Panc1 (cell line): ENCODE results near the gene CCNYL1. TPM values are rescaled to one million over a fixed set of nuclear protein-coding genes. Genes with fewer than 3 reads are reported as not detected.

ENCODE experiments used
- ATAC-seq: fragments of 200-7000 bp; cut with Tn5 transposase; 2 replicates; pipeline ENCODE4 v1.9.1; 2020; ENCODE audit warnings: mild to moderate bottlenecking, moderate library complexity
- BruUV-seq: library from RNA; stranded (reverse); fragments of 400-500 nt; replicated peaks from 2 replicates; lab custom pipeline; 2021; lab: Mats Ljungman, UMichigan
- CTCF ChIA-PET: fragments of 300-600 bp; sonication (Branson Sonifier 250); formaldehyde crosslinking; loops from one replicate; lab custom pipeline; 2022; ENCODE audit warnings: antibody characterized with exemption; lab: Charles Lee
- POLR2A ChIA-PET: fragments of 300-600 bp; sonication (Branson Sonifier 250); formaldehyde crosslinking; loops from one replicate; lab custom pipeline; 2022; ENCODE audit warnings: antibody characterized with exemption; lab: Charles Lee
- DNase-seq: peaks from one replicate; pipeline ENCODE4 v3.0.0-alpha.2; 2010; ENCODE audit warnings: low read depth, low spot score
- H3K27ac ChIP-seq: 2 replicates; pipeline ENCODE4 v1.5.1; 2011; ENCODE audit warnings: mild to moderate bottlenecking, low read length, inconsistent platforms
- H3K27me3 ChIP-seq: fragments of 200-500 bp; sonication (Bioruptor generic); 2 replicates; pipeline ENCODE4 v1.6.0; 2014; ENCODE audit warnings: low read length, inconsistent platforms; ENCODE audit not compliant: control insufficient read depth, insufficient read depth
- H3K36me3 ChIP-seq: fragments of 200-500 bp; sonication (Bioruptor generic); 2 replicates; pipeline ENCODE4 v1.5.1; 2014; ENCODE audit warnings: inconsistent platforms, mild to moderate bottlenecking, low read length, moderate library complexity; ENCODE audit not compliant: control insufficient read depth, insufficient read depth
- H3K4me1 ChIP-seq: 2 replicates; pipeline ENCODE4 v1.5.1; 2011; ENCODE audit warnings: inconsistent platforms, mild to moderate bottlenecking, low read length, moderate library complexity; ENCODE audit not compliant: control insufficient read depth, insufficient read depth
- H3K4me3 ChIP-seq, 2 experiments: 2 replicates each; pipeline ENCODE4 v1.5.1; 2011 to 2012; ENCODE audit warnings: low read depth in 2 of 2, low read length in 2 of 2, mild to moderate bottlenecking in 2 of 2, inconsistent platforms in 1 of 2, moderate library complexity in 1 of 2
- H3K9me3 ChIP-seq: fragments of 200-500 bp; sonication (Bioruptor generic); 2 replicates; pipeline ENCODE4 v1.5.1; 2014; ENCODE audit warnings: low read depth, mild to moderate bottlenecking, inconsistent platforms, low read length, moderate library complexity; ENCODE audit not compliant: control insufficient read depth, insufficient read depth
- POLR2AphosphoS5 ChIP-seq: IDR thresholded peaks from 2 replicates; pipeline ENCODE4 v1.6.1; 2012; ENCODE audit warnings: mild to moderate bottlenecking, low read depth, low read length, moderate library complexity
- SIN3A ChIP-seq: IDR thresholded peaks from 2 replicates; pipeline ENCODE4 v1.6.1; 2012; ENCODE audit warnings: low read depth, mild to moderate bottlenecking, low read length, moderate library complexity, borderline replicate concordance; ENCODE audit not compliant: insufficient read depth
- TCF7L2 ChIP-seq: IDR thresholded peaks from 2 replicates; pipeline ENCODE4 v1.6.1; 2011; ENCODE audit warnings: mild to moderate bottlenecking, low read depth, low read length, inconsistent platforms
- in situ Hi-C: cut with HindIII; loops from 2 replicates; pipeline ENCODE4 v1.10.0; 2016; ENCODE audit warnings: low sequenced_read_pairs, low pct_unique_long_range_greater_than_20kb
- intact Hi-C: fragments of 100-400 bp; cut with micrococcal nuclease; formaldehyde crosslinking; loops from one replicate; pipeline ENCODE4 v1.10.0; 2022; ENCODE audit not compliant: unreplicated experiment
- total RNA-seq: library from RNA; stranded (reverse); gene quantifications from one replicate; pipeline ENCODE4 v1.2.1, GENCODE V29; 2021; ENCODE audit not compliant: unreplicated experiment
- TF ChIP-seq, protein P1 (sequence below): fragments of 450-650 bp; IDR thresholded peaks from 2 replicates; pipeline ENCODE4 v1.5.1; 2017; ENCODE audit warnings: mild to moderate bottlenecking
- TF ChIP-seq, protein P2 (sequence below), 2 experiments: IDR thresholded peaks; 2 replicates each; pipeline ENCODE4 v1.6.1; 2011 to 2012; ENCODE audit warnings: low read depth in 2 of 2, control low read depth in 1 of 2, low read length in 1 of 2, mild to moderate bottlenecking in 1 of 2, moderate library complexity in 1 of 2; ENCODE audit not compliant: insufficient read depth in 1 of 2

Gene CCNYL1
- total RNA-seq, 1 experiment from 2014 or later, result 31.4 TPM

DNA sequence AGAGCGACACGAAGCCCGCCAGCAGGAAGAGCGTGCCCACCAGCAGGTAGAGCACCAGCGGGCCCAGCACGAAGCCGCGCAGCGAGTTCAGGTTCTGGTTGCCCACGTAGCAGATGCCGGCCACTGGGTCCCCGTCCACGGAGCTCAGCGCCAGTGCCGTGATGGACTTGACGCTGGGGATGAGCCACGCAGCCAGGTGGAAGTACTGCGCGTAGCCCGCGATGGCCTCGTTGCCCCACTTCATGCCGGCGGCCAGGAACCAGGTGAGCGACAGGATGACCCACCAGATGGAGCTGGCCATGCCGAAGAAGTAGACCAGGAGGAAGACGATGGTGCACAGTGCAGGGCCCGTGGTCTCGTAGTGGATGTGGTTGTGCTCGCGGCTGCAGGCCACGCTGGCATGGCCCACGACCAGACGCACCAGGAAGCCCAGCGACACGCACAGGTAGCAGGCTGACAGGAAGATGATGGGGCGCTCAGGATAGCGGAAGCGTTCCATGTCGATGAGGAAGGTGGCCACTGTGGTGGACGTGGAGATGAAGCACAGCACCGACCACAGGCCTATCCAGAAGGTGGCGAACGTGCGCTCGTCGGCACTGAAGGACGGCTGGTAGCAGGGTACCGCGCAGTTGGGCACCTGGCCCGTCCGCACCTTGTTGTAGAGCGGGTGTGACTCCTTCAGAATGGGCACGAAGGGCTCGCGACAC lies 56.2 kb downstream of the CCNYL1 start:
- ChIA-PET CTCF (no interaction called here), POLR2A (interaction anchor here (0.8 kb wide), 1 partner anchor 184 kb away, joined by 3 read pairs; no protein-coding TSS in a partner anchor)
- Histone ChIP-seq H3K36me3 (no peaks in the 10 kb centered on the region; the same call in 1 of the 2 replicates), H3K27me3 (no peaks in the 10 kb centered on the region), H3K4me1 (peaks cover 15% of the 10 kb centered on the region), H3K27ac (no peak overlapping the region; the same call in 1 of the 2 replicates), H3K9me3 (no peaks in the 10 kb centered on the region), H3K4me3 (peak overlapping the region; percentile 84)
- TF ChIP-seq, protein P1, sequence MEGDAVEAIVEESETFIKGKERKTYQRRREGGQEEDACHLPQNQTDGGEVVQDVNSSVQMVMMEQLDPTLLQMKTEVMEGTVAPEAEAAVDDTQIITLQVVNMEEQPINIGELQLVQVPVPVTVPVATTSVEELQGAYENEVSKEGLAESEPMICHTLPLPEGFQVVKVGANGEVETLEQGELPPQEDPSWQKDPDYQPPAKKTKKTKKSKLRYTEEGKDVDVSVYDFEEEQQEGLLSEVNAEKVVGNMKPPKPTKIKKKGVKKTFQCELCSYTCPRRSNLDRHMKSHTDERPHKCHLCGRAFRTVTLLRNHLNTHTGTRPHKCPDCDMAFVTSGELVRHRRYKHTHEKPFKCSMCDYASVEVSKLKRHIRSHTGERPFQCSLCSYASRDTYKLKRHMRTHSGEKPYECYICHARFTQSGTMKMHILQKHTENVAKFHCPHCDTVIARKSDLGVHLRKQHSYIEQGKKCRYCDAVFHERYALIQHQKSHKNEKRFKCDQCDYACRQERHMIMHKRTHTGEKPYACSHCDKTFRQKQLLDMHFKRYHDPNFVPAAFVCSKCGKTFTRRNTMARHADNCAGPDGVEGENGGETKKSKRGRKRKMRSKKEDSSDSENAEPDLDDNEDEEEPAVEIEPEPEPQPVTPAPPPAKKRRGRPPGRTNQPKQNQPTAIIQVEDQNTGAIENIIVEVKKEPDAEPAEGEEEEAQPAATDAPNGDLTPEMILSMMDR, result peak; percentile 83
- no peak for TF ChIP-seq TCF7L2
- no TSS peak for BruUV-seq
- in situ Hi-C loops, result no loop called here
- ATAC-seq, result peak; percentile 68
- intact Hi-C loops, result loop anchor here (2.0 to 5.0 kb wide), 3 partner anchors 205 to 305 kb away; no protein-coding TSS in a partner anchor
- no peak for DNase-seq

DNA sequence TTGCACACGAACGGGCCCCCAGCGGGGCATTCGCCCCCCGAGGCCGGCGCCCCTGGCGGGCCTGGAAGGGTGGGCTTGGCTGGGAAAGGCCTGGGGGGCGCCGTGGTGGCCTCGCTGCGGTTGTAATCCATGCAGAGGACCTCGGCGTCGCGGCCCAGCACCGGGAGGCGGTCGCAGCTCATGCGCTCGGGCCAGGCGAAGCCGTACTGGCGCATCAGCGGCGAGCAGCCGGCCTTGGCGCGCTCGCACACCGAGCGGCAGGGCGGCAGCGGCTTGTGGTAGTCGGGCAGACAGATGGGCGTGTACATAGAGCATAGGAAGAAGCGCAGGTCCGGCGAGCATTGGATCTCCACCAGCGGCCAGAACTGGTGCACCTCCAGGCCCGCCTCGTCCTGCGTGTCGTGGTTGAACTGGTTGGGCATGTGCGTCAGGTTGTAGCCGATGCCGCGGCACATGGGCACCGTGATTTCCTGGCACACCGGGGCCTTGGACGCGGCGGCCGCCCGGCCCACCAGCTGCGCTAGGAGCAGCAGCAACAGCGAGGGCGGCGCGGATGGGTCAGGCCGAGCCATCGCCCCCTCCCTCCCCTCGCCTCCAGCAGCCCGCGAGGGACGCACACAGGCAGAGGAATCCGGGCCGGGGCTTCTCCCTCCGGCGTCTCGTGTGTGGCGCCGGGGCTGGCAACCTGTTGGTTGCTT lies 56.9 kb downstream of the CCNYL1 start:
- H3K4me1 ChIP-seq, result peaks cover 15% of the 10 kb centered on the region
- intact Hi-C loops (loop anchor here (2.0 to 5.0 kb wide), 3 partner anchors 204 to 304 kb away; no protein-coding TSS in a partner anchor), in situ Hi-C loops (no loop called here)
- ChIA-PET POLR2A (no interaction called here), CTCF (no interaction called here)
- peak overlapping the region; percentile 79 for H3K27ac ChIP-seq
- no peak for TF ChIP-seq POLR2AphosphoS5
- TF ChIP-seq, protein P1, result peak; percentile 63
- H3K4me3 ChIP-seq, result peak overlapping the region; percentile 84
- DNase-seq (no peak), ATAC-seq (peak; percentile 55)
- BruUV-seq, result no TSS peak
- no peaks in the 10 kb centered on the region for H3K27me3 ChIP-seq
- no peaks in the 10 kb centered on the region; the same call in 1 of the 2 replicates for H3K36me3 ChIP-seq
- no peaks in the 10 kb centered on the region for H3K9me3 ChIP-seq

DNA sequence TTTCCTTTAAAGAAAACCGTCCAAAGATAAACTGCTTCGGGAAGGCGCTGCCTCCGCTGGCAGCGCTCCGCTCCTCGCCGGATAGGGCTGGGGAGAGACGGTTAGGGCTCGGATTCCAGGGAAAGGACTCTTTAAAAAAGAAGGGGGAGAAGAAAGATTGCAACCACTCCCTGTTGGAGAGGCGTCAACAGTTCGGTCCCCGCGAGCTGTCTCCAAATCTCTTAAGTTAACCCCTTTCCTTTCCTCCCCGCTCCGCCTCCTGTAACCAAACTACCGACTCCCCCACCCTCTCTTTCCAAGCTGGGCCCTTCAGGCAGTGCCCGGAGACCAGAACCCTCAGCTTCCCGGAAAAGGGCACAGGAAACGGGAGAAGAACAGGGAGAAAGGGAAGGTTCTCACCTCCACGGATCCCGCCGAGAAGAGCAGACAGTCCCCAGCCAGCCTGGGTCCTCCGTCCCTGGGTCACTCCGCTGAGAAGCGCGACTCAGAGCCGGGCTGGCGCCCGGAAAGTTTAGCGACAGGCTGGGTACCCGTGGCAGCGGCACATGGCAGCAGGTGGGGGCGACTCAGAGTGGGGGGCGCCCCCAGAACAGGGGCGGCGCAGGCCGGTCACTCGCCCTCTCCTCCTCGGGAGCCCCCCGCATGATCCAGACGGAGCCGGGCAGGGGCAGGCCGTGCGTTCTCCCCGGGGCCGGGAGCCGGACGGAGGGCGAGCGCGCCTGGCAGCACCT lies 57.6 kb downstream of the CCNYL1 start:
- no peak for TF ChIP-seq TCF7L2
- TF ChIP-seq, protein P2, sequence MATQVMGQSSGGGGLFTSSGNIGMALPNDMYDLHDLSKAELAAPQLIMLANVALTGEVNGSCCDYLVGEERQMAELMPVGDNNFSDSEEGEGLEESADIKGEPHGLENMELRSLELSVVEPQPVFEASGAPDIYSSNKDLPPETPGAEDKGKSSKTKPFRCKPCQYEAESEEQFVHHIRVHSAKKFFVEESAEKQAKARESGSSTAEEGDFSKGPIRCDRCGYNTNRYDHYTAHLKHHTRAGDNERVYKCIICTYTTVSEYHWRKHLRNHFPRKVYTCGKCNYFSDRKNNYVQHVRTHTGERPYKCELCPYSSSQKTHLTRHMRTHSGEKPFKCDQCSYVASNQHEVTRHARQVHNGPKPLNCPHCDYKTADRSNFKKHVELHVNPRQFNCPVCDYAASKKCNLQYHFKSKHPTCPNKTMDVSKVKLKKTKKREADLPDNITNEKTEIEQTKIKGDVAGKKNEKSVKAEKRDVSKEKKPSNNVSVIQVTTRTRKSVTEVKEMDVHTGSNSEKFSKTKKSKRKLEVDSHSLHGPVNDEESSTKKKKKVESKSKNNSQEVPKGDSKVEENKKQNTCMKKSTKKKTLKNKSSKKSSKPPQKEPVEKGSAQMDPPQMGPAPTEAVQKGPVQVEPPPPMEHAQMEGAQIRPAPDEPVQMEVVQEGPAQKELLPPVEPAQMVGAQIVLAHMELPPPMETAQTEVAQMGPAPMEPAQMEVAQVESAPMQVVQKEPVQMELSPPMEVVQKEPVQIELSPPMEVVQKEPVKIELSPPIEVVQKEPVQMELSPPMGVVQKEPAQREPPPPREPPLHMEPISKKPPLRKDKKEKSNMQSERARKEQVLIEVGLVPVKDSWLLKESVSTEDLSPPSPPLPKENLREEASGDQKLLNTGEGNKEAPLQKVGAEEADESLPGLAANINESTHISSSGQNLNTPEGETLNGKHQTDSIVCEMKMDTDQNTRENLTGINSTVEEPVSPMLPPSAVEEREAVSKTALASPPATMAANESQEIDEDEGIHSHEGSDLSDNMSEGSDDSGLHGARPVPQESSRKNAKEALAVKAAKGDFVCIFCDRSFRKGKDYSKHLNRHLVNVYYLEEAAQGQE (IDR thresholded peaks at IDR 0.05; ENCODE audit: insufficient read depth in 1 of 2, low read depth in 2 of 2, low read length in 1 of 2), result no peak
- TF ChIP-seq, protein P1, result no peak
- no peak for TF ChIP-seq SIN3A
- DNase-seq (no peak), ATAC-seq (peak; percentile 25)
- ChIA-PET POLR2A (interaction anchor here (0.5 kb wide), 1 partner anchor 104 kb away, joined by 4 read pairs; no protein-coding TSS in a partner anchor), CTCF (interaction anchor here (0.8 kb wide), 1 partner anchor 271 kb away, joined by 3 read pairs; no protein-coding TSS in a partner anchor)
- Histone ChIP-seq H3K27ac (peak overlapping the region; percentile 79), H3K4me3 (peak overlapping the region; percentile 84), H3K9me3 (no peaks in the 10 kb centered on the region), H3K27me3 (no peaks in the 10 kb centered on the region), H3K4me1 (peaks cover 15% of the 10 kb centered on the region), H3K36me3 (no peaks in the 10 kb centered on the region)
- in situ Hi-C loops (no loop called here), intact Hi-C loops (loop anchor here (2.0 to 5.0 kb wide), 3 partner anchors 204 to 303 kb away; no protein-coding TSS in a partner anchor)
- BruUV-seq, result no TSS peak
